Neural cell (in vitro differentiated cells): ENCODE results near the gene REEP1. TPM values are rescaled to one million over a fixed set of nuclear protein-coding genes. Genes with fewer than 3 reads are reported as not detected.
"Not testable (repeated sequence)": the region's sequence is repeated elsewhere in the genome, so short reads cannot be mapped to it uniquely, and the experiment has no call there.

Source experiments
- H2AFZ ChIP-seq: fragments of 200-600, 300-800 bp; sonication (generic), shearing (Covaris generic); 2 replicates; pipeline ENCODE4 v1.6.0; 2014; ENCODE audit warnings: low read depth, mild to moderate bottlenecking, antibody characterized with exemption, low read length, moderate library complexity
- H3F3A ChIP-seq: fragments of 200-600 bp; shearing (Covaris generic); 2 replicates; pipeline ENCODE4 v1.6.1; 2016; ENCODE audit warnings: mild to moderate bottlenecking, moderate library complexity, mixed read lengths, antibody characterized with exemption, low read length; ENCODE audit not compliant: insufficient read depth, poor library complexity, severe bottlenecking
- H3K27ac ChIP-seq: fragments of 200-600, 300-800 bp; sonication (generic), shearing (Covaris generic); 2 replicates; pipeline ENCODE4 v1.5.1; 2014; ENCODE audit warnings: mild to moderate bottlenecking, low read length, moderate library complexity
- H3K27me3 ChIP-seq: fragments of 300-800, 200-600 bp; sonication (generic), shearing (Covaris generic); 2 replicates; pipeline ENCODE4 v1.6.0; 2014; ENCODE audit warnings: mild to moderate bottlenecking, low read depth, low read length, moderate library complexity; ENCODE audit not compliant: insufficient read depth
- H3K36me3 ChIP-seq: fragments of 300-800, 200-600 bp; sonication (generic), shearing (Covaris generic); 2 replicates; pipeline ENCODE4 v1.5.1; 2014; ENCODE audit warnings: mild to moderate bottlenecking, antibody characterized with exemption, low read length, moderate library complexity; ENCODE audit not compliant: insufficient read depth
- H3K4me2 ChIP-seq: fragments of 300-800, 200-600 bp; sonication (generic), shearing (Covaris generic); 2 replicates; pipeline ENCODE4 v1.6.0; 2014; ENCODE audit warnings: mild to moderate bottlenecking, low read length
- H3K4me3 ChIP-seq: fragments of 300-800, 200-600 bp; sonication (generic), shearing (Covaris generic); 2 replicates; pipeline ENCODE4 v1.5.1; 2014; ENCODE audit warnings: mild to moderate bottlenecking, low read length, moderate library complexity
- H3K79me2 ChIP-seq: fragments of 200-600 bp; shearing (Covaris generic); replicated peaks from 2 replicates; pipeline ENCODE4 v1.6.0; 2014; ENCODE audit warnings: mild to moderate bottlenecking, low read length, moderate library complexity; ENCODE audit not compliant: insufficient read depth
- H3K9ac ChIP-seq: fragments of 300-800, 200-600 bp; sonication (generic), shearing (Covaris generic); 2 replicates; pipeline ENCODE4 v1.6.1; 2016; ENCODE audit warnings: mild to moderate bottlenecking, low read length, mixed read lengths
- H3K9me2 ChIP-seq: fragments of 200-600 bp; shearing (Covaris generic); 2 replicates; pipeline ENCODE4 v1.6.1; 2016; ENCODE audit warnings: mild to moderate bottlenecking, low read length, mixed read lengths; ENCODE audit not compliant: insufficient read depth
- H3K9me3 ChIP-seq: fragments of 200-600, 300-800 bp; sonication (generic), shearing (Covaris generic); 2 replicates; pipeline ENCODE4 v1.6.1; 2016; ENCODE audit warnings: mild to moderate bottlenecking, mixed run types, low read length, moderate library complexity, mixed read lengths
- H4K20me1 ChIP-seq: fragments of 200-600 bp; shearing (Covaris generic); 2 replicates; pipeline ENCODE4 v1.6.1; 2016; ENCODE audit warnings: mild to moderate bottlenecking, mixed run types; ENCODE audit not compliant: insufficient read depth
- CTCF ChIP-seq: fragments of 450-650 bp; IDR thresholded peaks from 2 replicates; pipeline ENCODE4 v1.5.1; 2014; ENCODE audit warnings: antibody characterized with exemption, mild to moderate bottlenecking, moderate library complexity; ENCODE audit not compliant: poor library complexity, severe bottlenecking
- EP300 ChIP-seq: fragments of 450-650 bp; conservative IDR thresholded peaks from 2 replicates; pipeline ENCODE4 v1.6.1; 2014; ENCODE audit warnings: antibody characterized with exemption, mild to moderate bottlenecking, moderate library complexity; ENCODE audit not compliant: poor library complexity, severe bottlenecking
- EZH2 ChIP-seq: fragments of 200-600, 300-800 bp; shearing (Covaris generic), sonication (generic); IDR thresholded peaks from 2 replicates; pipeline ENCODE4 v1.6.1; 2014; ENCODE audit warnings: antibody characterized with exemption, low read length, borderline replicate concordance, mild to moderate bottlenecking; ENCODE audit not compliant: insufficient read depth, poor library complexity, severe bottlenecking
- MXI1 ChIP-seq: fragments of 450-650 bp; conservative IDR thresholded peaks from 2 replicates; pipeline ENCODE4 v1.6.1; 2014; ENCODE audit warnings: antibody characterized with exemption, mild to moderate bottlenecking; ENCODE audit not compliant: poor library complexity, severe bottlenecking
- POLR2AphosphoS5 ChIP-seq: IDR thresholded peaks from 2 replicates; pipeline ENCODE4 v1.6.1; 2012
- RAD21 ChIP-seq: fragments of 450-650 bp; conservative IDR thresholded peaks from 2 replicates; pipeline ENCODE4 v1.6.1; 2014; ENCODE audit warnings: antibody characterized with exemption, mild to moderate bottlenecking, moderate library complexity
- REST ChIP-seq: IDR thresholded peaks from 2 replicates; pipeline ENCODE4 v1.6.1; 2012; ENCODE audit warnings: borderline replicate concordance
- SMC3 ChIP-seq: fragments of 450-650 bp; conservative IDR thresholded peaks from 2 replicates; pipeline ENCODE4 v1.6.1; 2014; ENCODE audit warnings: antibody characterized with exemption, mild to moderate bottlenecking, moderate library complexity; ENCODE audit not compliant: poor library complexity
- TAF1 ChIP-seq: IDR thresholded peaks from 2 replicates; pipeline ENCODE4 v1.6.1; 2012; ENCODE audit warnings: low read depth
- polyA plus RNA-seq: library from polyadenylated mRNA; depleted of rRNA; stranded (reverse); fragments of >200 nt; gene quantifications from 2 replicates; pipeline ENCODE4 v1.2.3, GENCODE V29; 2014

Gene REEP1
- polyA plus RNA-seq, 1 donor from 2014 or later: 121 TPM

GRCh38 chr2:86229221-86229620 lies 108.2 kb downstream of the REEP1 start:
- Histone ChIP-seq H3K36me3 (peaks cover 13% of the 10 kb centered on the region), H3F3A (no peaks in the 10 kb centered on the region), H3K27me3 (no peaks in the 10 kb centered on the region), H3K9ac (no peak overlapping the region), H3K4me2 (no peak overlapping the region), H2AFZ (no peak overlapping the region), H3K9me3 (no peaks in the 10 kb centered on the region), H3K4me3 (no peak overlapping the region), H3K79me2 (no peaks in the 10 kb centered on the region), H3K9me2 (no peaks in the 10 kb centered on the region), H4K20me1 (no peaks in the 10 kb centered on the region), H3K27ac (no peak overlapping the region)
- no peak for TF ChIP-seq REST
- no peak for TF ChIP-seq RAD21
- TF ChIP-seq MXI1: no peak
- TF ChIP-seq EP300: no peak
- no peak for TF ChIP-seq SMC3
- no peak for TF ChIP-seq EZH2
- TF ChIP-seq CTCF: no peak
- no peak for TF ChIP-seq TAF1
- TF ChIP-seq POLR2AphosphoS5: no peak

DNA sequence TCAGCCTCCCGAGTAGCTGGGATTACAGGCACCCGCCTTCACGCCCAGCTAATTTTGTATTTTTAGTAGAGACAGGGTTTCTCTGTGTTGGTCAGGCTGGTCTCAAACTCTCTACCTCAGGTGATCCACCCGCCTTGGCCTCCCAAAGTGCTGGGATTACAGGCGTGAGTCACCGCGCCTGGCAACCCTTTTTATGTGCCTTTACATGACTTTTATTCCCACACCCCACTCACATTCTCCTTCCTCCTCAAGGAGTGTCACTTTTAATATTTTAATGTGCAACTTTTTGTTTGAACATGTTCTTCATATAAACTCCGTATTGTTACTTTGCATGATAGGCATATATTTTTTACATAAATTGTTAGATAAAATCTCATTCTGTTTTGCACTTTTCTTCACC lies 108.9 kb downstream of the REEP1 start:
- H3K27me3 ChIP-seq, H3K9me2 ChIP-seq, H3F3A ChIP-seq, H3K4me2 ChIP-seq, H3K79me2 ChIP-seq, H3K4me3 ChIP-seq, H2AFZ ChIP-seq, H3K27ac ChIP-seq, H3K9ac ChIP-seq, H3K9me3 ChIP-seq, H4K20me1 ChIP-seq: not testable (repeated sequence)
- peaks cover 13% of the 10 kb centered on the region for H3K36me3 ChIP-seq

GRCh38 chr2:86227685-86228084 lies 109.7 kb downstream of the REEP1 start:
- Histone ChIP-seq H3K4me3 (no peak overlapping the region), H3K27ac (no peak overlapping the region), H3K9me2 (no peaks in the 10 kb centered on the region), H3K36me3 (peaks cover 13% of the 10 kb centered on the region), H4K20me1 (no peaks in the 10 kb centered on the region), H3K79me2 (no peaks in the 10 kb centered on the region), H3K9me3 (no peaks in the 10 kb centered on the region), H3K27me3 (no peaks in the 10 kb centered on the region), H3F3A (peaks cover 2% of the 10 kb centered on the region), H3K4me2 (no peak overlapping the region), H2AFZ (no peak overlapping the region), H3K9ac (no peak overlapping the region)
- TF ChIP-seq MXI1 (no peak), REST (no peak), POLR2AphosphoS5 (no peak), SMC3 (no peak), EP300 (no peak), EZH2 (no peak), CTCF (no peak), RAD21 (no peak), TAF1 (no peak)
